H9 (cell line): Measurements from ENCODE around the gene HLA-DRB1. TPM values are rescaled to one million over a fixed set of nuclear protein-coding genes. Genes with fewer than 3 reads are reported as not detected.

ENCODE experiments used
- DNase-seq: peaks from one replicate; pipeline ENCODE4 v3.0.0-alpha.2; 2017
- H2AFZ ChIP-seq: one replicate; pipeline ENCODE4 v1.6.1; 2013; ENCODE audit warnings: mild to moderate bottlenecking, low read length, control low read depth, moderate library complexity
- H2AK5ac ChIP-seq: 2 replicates; pipeline ENCODE4 v1.6.1; 2013; ENCODE audit warnings: low read length, control low read depth, mixed read lengths; ENCODE audit not compliant: insufficient read length
- H2BK120ac ChIP-seq: one replicate; pipeline ENCODE4 v1.6.1; 2013; ENCODE audit warnings: low read depth, mild to moderate bottlenecking, low read length, control low read depth, inconsistent platforms; ENCODE audit not compliant: poor library complexity, severe bottlenecking
- H2BK12ac ChIP-seq: 2 replicates; pipeline ENCODE4 v1.6.1; 2013; ENCODE audit warnings: low read length, control low read depth, mixed read lengths, low read depth; ENCODE audit not compliant: insufficient read length
- H2BK15ac ChIP-seq: 2 replicates; pipeline ENCODE4 v1.6.1; 2013; ENCODE audit warnings: low read depth, low read length, control low read depth
- H2BK20ac ChIP-seq: one replicate; pipeline ENCODE4 v1.6.1; 2013; ENCODE audit warnings: low read depth, mild to moderate bottlenecking, low read length, control low read depth, inconsistent platforms; ENCODE audit not compliant: poor library complexity, severe bottlenecking
- H2BK5ac ChIP-seq: 2 replicates; pipeline ENCODE4 v1.6.1; 2013; ENCODE audit warnings: low read length, control low read depth, mixed read lengths; ENCODE audit not compliant: insufficient read length
- H3K14ac ChIP-seq: 2 replicates; pipeline ENCODE4 v1.6.1; 2013; ENCODE audit warnings: low read length, control low read depth; ENCODE audit not compliant: insufficient read depth
- H3K18ac ChIP-seq: 2 replicates; pipeline ENCODE4 v1.6.1; 2013; ENCODE audit warnings: low read depth, mild to moderate bottlenecking, mixed read lengths, low read length, control low read depth; ENCODE audit not compliant: insufficient read length
- H3K23ac ChIP-seq: 2 replicates; pipeline ENCODE4 v1.6.1; 2013; ENCODE audit warnings: low read length, control low read depth, mixed read lengths, low read depth; ENCODE audit not compliant: insufficient read length
- H3K23me2 ChIP-seq: 2 replicates; pipeline ENCODE4 v1.6.1; 2013; ENCODE audit warnings: low read depth, mild to moderate bottlenecking, mixed read lengths, low read length, control low read depth; ENCODE audit not compliant: insufficient read length, poor library complexity, severe bottlenecking
- H3K27ac ChIP-seq: 2 replicates; pipeline ENCODE4 v1.5.1; 2013; ENCODE audit warnings: low read length, control low read depth, mixed read lengths, low read depth; ENCODE audit not compliant: insufficient read length
- H3K27me3 ChIP-seq: 2 replicates; pipeline ENCODE4 v1.6.1; 2013; ENCODE audit warnings: low read length, control low read depth, inconsistent platforms; ENCODE audit not compliant: insufficient read depth
- H3K4ac ChIP-seq: 2 replicates; pipeline ENCODE4 v1.6.1; 2013; ENCODE audit warnings: low read depth, mild to moderate bottlenecking, control low read depth, inconsistent platforms, low read length, moderate library complexity
- H3K4me1 ChIP-seq: 2 replicates; pipeline ENCODE4 v1.6.1; 2013; ENCODE audit warnings: low read length, control low read depth, inconsistent platforms; ENCODE audit not compliant: insufficient read depth
- H3K4me2 ChIP-seq: 2 replicates; pipeline ENCODE4 v1.6.1; 2013; ENCODE audit warnings: low read length, control low read depth, mixed read lengths; ENCODE audit not compliant: insufficient read length, insufficient read depth
- H3K56ac ChIP-seq: 2 replicates; pipeline ENCODE4 v1.6.1; 2013; ENCODE audit warnings: low read depth, mild to moderate bottlenecking, mixed read lengths, low read length, control low read depth; ENCODE audit not compliant: insufficient read length
- H3K79me1 ChIP-seq: 2 replicates; pipeline ENCODE4 v1.6.1; 2013; ENCODE audit warnings: low read depth, mild to moderate bottlenecking, moderate library complexity, low read length, control low read depth, inconsistent platforms; ENCODE audit not compliant: insufficient read depth, poor library complexity, severe bottlenecking
- H3K79me2 ChIP-seq: 2 replicates; pipeline ENCODE4 v1.6.1; 2013; ENCODE audit warnings: low read length, control low read depth, inconsistent platforms; ENCODE audit not compliant: insufficient read depth
- H3K9ac ChIP-seq: 2 replicates; pipeline ENCODE4 v1.6.1; 2013; ENCODE audit warnings: low read length, control low read depth, mixed read lengths; ENCODE audit not compliant: insufficient read length; ENCODE audit errors: extremely low read depth
- H3K9me3 ChIP-seq: one replicate; pipeline ENCODE4 v1.6.1; 2013; ENCODE audit warnings: low read depth, low read length, inconsistent platforms; ENCODE audit not compliant: control insufficient read depth
- H3T11ph ChIP-seq: one replicate; pipeline ENCODE4 v1.6.1; 2013; ENCODE audit warnings: mild to moderate bottlenecking, low read length, control low read depth, inconsistent platforms
- H4K20me1 ChIP-seq: one replicate; pipeline ENCODE4 v1.6.1; 2013; ENCODE audit not compliant: control insufficient read depth, insufficient read length, insufficient read depth
- H4K5ac ChIP-seq: 2 replicates; pipeline ENCODE4 v1.6.1; 2013; ENCODE audit warnings: low read depth, mild to moderate bottlenecking, mixed read lengths, low read length, control low read depth; ENCODE audit not compliant: insufficient read length
- H4K8ac ChIP-seq: replicated peaks from 2 replicates; pipeline ENCODE4 v1.6.1; 2013; ENCODE audit warnings: low read length, control low read depth, mixed read lengths, low read depth; ENCODE audit not compliant: insufficient read length
- H4K91ac ChIP-seq: 2 replicates; pipeline ENCODE4 v1.6.1; 2013; ENCODE audit warnings: low read depth, mild to moderate bottlenecking, moderate library complexity, mixed read lengths, low read length, control low read depth; ENCODE audit not compliant: insufficient read length
- H3K27ac Mint-ChIP-seq, 3 experiments: 2 replicates in 2 of 3; 3 replicates in 1 of 3; pipeline ENCODE4 v1.8.0; 2020 to 2021; ENCODE audit warnings: mixed read lengths in 3 of 3, mild to moderate bottlenecking in 1 of 3, moderate library complexity in 1 of 3
- H3K27me3 Mint-ChIP-seq: 2 replicates; pipeline ENCODE4 v1.8.0; 2021; ENCODE audit warnings: low read depth, mild to moderate bottlenecking, moderate library complexity, mixed read lengths
- H3K36me3 Mint-ChIP-seq, 3 experiments: 2 replicates in 2 of 3; 3 replicates in 1 of 3; pipeline ENCODE4 v1.8.0; 2020 to 2021; ENCODE audit warnings: low read depth in 3 of 3, mixed read lengths in 3 of 3; ENCODE audit not compliant: insufficient read depth in 1 of 3
- H3K4me1 Mint-ChIP-seq, 2 experiments: 2 replicates each; pipeline ENCODE4 v1.8.0; 2020; ENCODE audit warnings: mixed read lengths in 2 of 2
- H3K4me3 Mint-ChIP-seq, 2 experiments: 2 replicates in 1 of 2; 3 replicates in 1 of 2; pipeline ENCODE4 v1.8.0; 2020 to 2021; ENCODE audit warnings: mild to moderate bottlenecking in 2 of 2, mixed read lengths in 2 of 2, moderate library complexity in 1 of 2
- H3K9me3 Mint-ChIP-seq, 2 experiments: 2 replicates in 1 of 2; 3 replicates in 1 of 2; pipeline ENCODE4 v1.8.0; 2020; ENCODE audit warnings: mild to moderate bottlenecking in 2 of 2, mixed read lengths in 2 of 2, moderate library complexity in 1 of 2
- WGBS: extraction: QIAGEN DNeasy Blood & Tissue Kit; methylation state at CpG from one replicate; pipeline ENCODE4 v1.1.7; 2013; ENCODE audit warnings: missing lambda C conversion rate, low lambda C conversion rate, mixed read lengths; ENCODE audit not compliant: insufficient read length; ENCODE audit errors: extremely low coverage; 5-methylcytosine and 5-hydroxymethylcytosine counted together
- total RNA-seq: library from RNA; stranded (reverse); gene quantifications from 2 replicates; pipeline ENCODE4 v1.2.1, GENCODE V29; 2021
- TF ChIP-seq, protein P1 (sequence below): fragments of 200-600 bp; sonication (generic); conservative IDR thresholded peaks from 3 replicates; pipeline ENCODE4 v1.8.0; 2021; ENCODE audit warnings: antibody characterized with exemption, mild to moderate bottlenecking

HLA-DRB1 gene
- total RNA-seq, 1 experiment from 2014 or later = 25.9 TPM

- Histone ChIP-seq H3K79me1 (no peaks in the 10 kb centered on the region), H3K79me2 (no peaks in the 10 kb centered on the region), H3K56ac (no peak overlapping the region), H3K9me3 (no peaks in the 10 kb centered on the region), H4K5ac (no peak overlapping the region), H3K4ac (no peak overlapping the region), H2BK120ac (no peak overlapping the region), H3K4me2 (no peak overlapping the region), H3K4me1 (peaks cover 2% of the 10 kb centered on the region; the same call in 1 of the 2 replicates), H2AK5ac (no peak overlapping the region), H3K23ac (no peak overlapping the region), H3K18ac (no peak overlapping the region), H4K20me1 (no peaks in the 10 kb centered on the region), H3K14ac (no peak overlapping the region), H3T11ph (no peak overlapping the region), H2BK15ac (no peak overlapping the region), H3K27me3 (no peaks in the 10 kb centered on the region), H2BK5ac (no peak overlapping the region), H4K91ac (no peak overlapping the region), H3K23me2 (peaks cover 14% of the 10 kb centered on the region), H3K9ac (no peak overlapping the region), H2AFZ (no peak overlapping the region), H2BK12ac (no peak overlapping the region), H2BK20ac (no peak overlapping the region), H4K8ac (no peak overlapping the region), H3K27ac (no peak overlapping the region)
- H3K4me3 Mint-ChIP-seq = no peak overlapping the region
- TF ChIP-seq, protein P1, sequence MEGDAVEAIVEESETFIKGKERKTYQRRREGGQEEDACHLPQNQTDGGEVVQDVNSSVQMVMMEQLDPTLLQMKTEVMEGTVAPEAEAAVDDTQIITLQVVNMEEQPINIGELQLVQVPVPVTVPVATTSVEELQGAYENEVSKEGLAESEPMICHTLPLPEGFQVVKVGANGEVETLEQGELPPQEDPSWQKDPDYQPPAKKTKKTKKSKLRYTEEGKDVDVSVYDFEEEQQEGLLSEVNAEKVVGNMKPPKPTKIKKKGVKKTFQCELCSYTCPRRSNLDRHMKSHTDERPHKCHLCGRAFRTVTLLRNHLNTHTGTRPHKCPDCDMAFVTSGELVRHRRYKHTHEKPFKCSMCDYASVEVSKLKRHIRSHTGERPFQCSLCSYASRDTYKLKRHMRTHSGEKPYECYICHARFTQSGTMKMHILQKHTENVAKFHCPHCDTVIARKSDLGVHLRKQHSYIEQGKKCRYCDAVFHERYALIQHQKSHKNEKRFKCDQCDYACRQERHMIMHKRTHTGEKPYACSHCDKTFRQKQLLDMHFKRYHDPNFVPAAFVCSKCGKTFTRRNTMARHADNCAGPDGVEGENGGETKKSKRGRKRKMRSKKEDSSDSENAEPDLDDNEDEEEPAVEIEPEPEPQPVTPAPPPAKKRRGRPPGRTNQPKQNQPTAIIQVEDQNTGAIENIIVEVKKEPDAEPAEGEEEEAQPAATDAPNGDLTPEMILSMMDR = no peak
- H3K36me3 Mint-ChIP-seq = peaks cover 3 to 30% (median 14%) of the 10 kb centered on the region in 3 experiments
- peaks cover 13% of the 10 kb centered on the region in 2 experiments for H3K4me1 Mint-ChIP-seq
- H3K27me3 Mint-ChIP-seq = peaks cover 13% of the 10 kb centered on the region
- no peak overlapping the region; a peak in 1 of 7 replicates for H3K27ac Mint-ChIP-seq
- no peaks in the 10 kb centered on the region for H3K9me3 Mint-ChIP-seq
- no peak for DNase-seq
- WGBS = no CpG with 5 or more reads among the region's 8 CpGs
These were observed 8.1 kb downstream of the HLA-DRB1 start for GRCh38 chr6:32581315-32582095.
